Measurements from ENCODE around the gene MAPK13.
A peak's percentile ranks its signal among the peaks of the same experiment; 100 is the strongest.

GRCh38 chr6:36154286-36154685, 24.0 kb downstream of the MAPK13 start:
- no peak for TF ChIP-seq CTCF (IDR thresholded peaks at IDR 0.05)
- TF ChIP-seq POLR2AphosphoS5 (IDR thresholded peaks at IDR 0.05) = peak in 2 of 3 donors; percentile 42 to 46

All from breast epithelium (tissue), 3 donors.